ENCODE measurements around the gene UMPS.
"Not testable (repeated sequence)": the region's sequence is repeated elsewhere in the genome, so short reads cannot be mapped to it uniquely, and the experiment has no call there.

Gene UMPS

DNA sequence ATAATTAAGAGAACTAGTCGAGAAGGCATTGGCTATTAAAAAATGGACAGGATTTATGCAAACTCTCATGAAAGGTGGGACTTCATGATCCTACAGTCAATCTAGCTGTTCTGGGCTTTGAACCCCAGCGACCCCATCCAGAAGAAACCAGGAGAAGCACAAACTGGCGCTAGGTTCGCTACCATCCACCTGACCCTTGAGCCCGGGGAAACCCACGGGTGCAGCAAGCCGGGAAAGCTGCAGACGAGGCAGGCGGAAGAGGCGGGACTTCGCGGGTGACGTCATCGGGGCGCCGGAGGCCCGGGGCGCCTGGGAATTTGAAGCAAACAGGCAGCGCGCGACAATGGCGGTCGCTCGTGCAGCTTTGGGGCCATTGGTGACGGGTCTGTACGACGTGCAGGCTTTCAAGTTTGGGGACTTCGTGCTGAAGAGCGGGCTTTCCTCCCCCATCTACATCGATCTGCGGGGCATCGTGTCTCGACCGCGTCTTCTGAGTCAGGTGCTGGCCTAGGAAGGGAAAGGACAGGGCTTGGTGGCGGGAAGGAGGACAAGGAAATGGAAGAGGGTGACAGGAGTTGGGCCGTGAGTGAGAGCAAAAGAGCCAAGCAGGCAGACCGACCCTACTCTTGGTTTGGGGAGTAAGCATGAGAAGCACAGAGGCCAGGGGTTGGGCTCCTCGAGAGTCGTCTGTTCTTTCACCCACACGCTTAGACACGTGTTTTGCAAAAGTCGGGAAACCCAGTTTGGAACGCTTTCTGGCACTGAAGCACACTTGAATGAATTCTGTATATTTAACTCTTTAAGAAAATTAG is at the start of gene UMPS:
UMPS (plus strand) TSS at position 324 of the 812 bp plus-strand sequence; CDS start at position 344, 20 bp downstream.
- DNase-seq = peak; percentile 92

DNA sequence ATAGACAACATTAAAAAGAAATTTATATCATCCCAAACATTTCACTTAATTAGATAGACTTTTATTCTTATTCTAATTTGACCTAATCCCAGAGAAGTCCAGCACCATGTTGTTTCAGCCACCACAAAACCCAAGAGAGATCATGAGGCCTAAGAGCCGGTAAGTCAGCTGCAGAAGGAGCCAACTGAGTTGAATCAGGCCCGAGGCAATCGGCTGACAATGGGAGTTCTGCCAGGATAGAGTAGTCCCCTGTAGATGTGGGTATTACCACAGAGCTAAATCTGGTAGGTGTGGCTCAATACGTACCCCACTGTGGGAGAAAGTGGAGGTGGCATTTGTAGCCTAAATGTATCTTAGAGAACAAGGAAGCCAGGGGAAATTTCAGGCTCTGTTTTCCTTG is 49.7 kb upstream of the UMPS start:
- no peak for DNase-seq

DNA sequence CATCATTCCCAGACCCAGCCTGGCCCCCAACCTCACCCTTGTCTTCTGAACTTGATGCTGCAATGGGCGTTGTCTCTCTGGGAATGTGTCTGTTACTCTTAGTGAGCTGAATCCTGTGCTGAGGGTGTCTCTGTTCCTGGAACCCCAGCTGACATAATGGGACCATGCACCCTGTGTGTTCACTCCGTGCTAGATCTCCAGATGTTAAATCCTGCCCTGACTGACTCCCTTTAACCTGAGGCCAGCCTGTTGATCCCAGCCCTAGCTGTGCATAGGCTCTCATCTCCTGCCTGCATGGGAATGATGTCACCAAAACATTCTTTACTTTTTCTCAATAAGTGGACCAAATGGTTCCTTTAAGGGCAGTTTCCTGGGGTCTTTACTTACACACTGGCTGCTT is 48.0 kb upstream of the UMPS start:
- DNase-seq = no peak

DNA sequence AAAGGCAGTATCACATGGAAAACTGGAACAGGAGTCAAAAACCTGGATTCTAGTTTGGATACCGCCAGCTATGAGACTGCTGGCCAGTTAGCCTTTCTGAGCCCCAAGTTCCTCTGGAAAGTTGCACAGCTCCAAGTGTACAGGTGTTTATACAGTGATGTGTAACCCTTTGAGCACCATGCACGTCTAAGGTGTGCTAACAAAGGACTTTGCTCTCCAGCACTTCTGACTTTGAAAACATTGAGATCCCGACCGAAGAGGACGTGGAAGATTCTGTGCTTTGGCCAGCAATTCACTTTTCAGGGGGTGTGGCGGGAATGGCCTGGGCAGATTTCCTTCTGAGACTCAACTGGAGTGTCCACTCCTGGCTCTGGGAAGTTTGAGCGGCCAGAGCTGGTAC is 45.8 kb upstream of the UMPS start:
- DNase-seq = no peak

DNA sequence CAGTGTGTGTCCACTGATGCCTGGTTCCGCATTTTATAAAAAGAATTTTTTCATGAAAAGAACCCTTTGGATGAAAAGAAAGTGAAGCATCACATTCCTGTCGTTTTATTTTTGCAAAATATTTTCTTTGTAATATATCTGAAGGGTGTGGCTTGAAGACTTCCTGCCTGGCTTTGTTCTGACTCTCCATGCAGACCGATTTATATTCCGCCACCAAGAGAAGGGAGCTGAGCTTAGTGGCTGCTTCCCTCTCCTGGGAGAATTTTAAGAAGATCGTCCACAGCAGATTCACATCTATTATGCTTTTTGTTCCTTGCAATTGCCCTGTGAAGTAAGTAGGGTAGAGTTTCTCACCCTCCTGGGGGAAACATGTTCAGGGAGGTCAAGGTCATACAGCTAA is 45.2 kb upstream of the UMPS start:
- no peak for DNase-seq

DNA sequence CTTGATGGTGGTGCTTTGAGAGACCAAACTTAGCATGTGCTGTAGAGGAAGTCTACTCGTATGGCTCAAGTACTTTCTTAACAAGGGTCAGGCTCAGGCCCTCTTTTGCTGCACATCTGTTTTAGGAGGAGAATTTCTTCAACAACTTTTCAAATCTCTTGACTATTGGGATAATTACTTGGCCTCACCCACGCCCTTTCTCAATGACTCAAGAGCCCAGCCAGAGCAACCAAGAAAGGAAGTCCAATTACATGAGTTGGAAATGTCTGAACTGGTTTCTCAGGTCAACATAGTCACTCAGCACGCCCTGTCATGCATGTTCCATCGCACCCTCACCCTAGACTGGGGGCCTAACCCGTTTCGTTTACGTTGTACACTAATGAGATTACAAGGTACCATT is 44.8 kb upstream of the UMPS start:
- no peak for DNase-seq

DNA sequence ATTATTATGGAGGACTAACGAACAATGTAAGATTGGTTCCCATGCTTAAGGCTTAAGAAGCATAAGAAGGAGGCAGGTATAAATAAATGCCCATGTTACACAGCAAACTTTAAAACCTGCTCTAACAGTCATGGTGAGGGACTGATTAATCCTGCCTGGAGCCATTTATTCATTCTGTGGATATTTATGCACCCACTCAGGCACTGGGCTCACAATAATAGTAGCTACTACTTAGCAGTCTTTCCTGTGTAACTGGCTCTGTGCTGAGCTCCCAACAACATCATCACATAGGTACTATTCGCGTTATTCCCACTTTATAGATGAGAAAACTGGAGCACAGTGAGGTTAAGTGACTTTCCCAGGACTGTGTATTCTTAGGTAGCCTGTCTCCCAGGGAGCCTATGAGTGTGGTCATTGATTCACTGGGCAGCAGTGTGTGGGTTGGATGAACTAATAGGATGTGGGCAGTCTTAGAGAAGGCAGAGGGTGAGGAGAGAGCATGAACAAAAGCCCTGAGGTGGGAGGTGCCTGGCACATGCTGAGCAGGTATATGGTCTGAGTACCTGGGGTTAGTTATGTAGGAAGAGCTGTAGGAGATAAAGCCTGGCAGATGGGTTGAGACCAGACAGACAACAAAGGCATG is 44.1 kb upstream of the UMPS start:
- no peak for DNase-seq

DNA sequence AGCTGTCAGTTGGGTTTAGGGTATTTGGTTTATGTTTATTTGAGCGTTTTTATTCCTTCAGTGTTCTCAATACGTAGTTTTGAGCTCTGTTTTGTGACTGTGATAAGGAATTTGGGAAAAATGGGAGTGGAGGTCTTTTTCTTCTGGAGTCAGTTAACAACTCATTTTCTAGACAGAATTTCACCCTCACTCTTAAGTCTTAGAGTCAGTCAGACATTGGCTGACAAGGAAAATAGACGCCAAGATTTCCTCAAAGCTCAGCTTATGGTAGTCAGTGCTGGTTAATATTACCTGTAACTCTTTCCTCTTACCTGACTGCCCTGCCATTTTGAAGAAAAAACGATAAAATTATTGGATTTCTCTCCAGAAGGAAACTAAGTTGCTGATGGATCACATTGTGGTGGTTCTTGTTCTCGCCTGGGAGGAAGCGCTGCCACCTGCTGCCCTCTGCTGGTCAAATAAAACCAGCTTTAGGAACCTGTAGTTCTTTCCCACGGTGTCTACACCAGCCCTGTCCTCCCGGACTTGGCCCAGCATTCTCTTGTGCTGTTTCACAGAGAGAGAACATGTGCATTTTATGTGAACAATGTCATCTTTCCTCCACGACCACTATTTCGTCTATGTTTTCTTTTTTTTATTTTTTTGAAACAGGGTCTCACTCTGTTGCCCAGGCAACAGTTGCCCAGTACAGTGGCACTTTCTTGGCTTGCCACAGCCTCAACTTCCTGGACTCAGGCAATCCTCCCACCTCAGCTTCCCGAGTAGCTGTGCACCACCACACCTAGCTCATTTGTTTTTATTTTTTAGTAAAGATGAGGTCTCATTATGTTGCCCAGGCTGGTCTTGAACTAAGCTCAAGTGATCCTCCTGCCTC is 41.4 kb upstream of the UMPS start:
- DNase-seq = peak; percentile 68

DNA sequence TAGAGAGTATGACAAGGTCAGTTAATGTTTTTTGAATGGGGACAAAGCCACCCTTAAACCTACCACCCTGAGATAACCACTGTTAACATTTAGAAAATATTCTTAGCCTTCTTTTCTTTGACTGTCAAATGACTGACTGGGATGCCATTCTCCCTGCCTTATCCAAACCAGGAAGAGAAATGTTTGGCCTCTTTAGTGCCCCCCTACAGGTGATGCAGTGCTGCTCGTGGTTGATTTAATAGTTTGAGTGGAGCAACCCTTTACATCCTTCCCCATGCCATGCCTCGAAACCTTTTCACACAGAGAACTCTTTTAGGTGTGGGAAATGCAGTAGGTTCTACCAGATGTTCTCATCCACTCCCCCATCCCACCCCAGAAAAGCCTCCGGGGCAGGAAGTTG is 38.7 kb upstream of the UMPS start:
- DNase-seq = no peak

DNA sequence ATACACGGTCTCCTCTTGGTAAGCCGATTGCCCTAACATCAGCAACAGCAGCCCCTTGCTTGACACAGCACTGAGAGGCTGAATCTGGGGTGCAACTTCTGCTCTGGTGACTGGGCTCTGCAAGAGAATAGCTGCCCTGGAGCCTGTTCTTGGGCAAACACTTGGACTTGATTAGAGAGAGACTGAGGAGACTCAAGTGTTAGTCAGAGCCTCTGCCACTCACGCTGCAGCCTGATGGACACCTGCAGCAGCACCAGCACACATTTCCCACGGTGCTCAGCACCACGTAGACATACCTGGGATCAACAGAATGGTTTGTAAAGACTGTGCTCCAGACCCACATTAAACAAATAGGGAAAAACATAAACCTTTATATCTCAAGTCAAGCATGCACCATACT is 35.8 kb upstream of the UMPS start:
- no peak for DNase-seq

DNA sequence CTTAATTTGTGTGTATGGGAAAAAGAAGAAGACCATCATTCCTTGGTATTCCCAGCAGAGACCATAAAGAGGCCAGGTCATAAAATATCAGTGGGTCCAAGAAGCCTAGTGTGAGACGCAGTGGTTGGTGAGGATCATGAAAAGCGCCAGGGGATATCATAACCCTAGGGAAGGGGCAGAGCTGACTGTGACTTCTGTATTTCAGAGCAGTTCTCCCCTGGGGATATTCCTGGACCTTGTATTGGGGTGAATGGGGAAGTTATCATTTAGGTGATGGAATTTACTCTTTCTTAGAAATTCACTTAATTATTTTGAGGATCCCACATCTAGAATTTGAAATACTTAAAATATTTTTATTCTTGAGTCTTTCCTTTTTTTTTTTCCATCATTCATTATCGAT is 34.9 kb upstream of the UMPS start:
- DNase-seq = no peak

DNA sequence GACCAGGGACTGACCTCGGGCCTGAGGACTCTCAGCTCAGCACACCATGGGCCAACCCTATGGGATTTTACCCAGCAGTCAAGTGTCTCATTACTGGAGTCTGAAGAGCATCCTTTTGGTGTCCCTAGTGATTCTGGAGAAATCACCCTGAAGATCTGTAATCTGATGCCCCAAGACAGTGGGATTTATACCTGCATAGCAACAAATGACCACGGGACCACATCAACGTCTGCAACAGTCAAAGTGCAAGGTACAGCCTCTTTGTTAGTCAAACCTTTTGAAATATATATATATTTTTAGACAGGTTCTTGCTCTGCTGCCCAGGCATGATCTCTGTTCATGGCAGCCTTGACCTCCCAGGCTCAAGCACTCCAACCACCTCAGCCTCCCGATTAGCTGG is 34.2 kb upstream of the UMPS start:
- DNase-seq = no peak

DNA sequence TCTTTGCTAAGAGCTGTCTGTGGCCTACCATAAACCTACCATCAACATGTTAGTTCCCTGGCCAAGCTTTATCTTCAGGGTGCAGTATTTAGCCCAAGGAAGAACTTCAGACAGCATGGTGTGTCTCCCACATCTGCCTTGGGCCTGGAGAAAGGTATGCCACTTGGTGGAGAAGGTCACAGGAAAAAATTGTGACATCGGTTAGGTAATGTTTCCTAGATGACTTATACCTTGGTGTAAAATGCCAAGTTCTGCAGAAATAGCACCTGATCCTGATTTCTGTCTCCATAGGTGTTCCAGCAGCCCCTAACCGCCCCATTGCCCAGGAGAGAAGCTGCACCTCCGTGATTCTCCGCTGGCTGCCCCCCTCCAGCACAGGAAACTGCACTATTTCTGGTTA is 33.0 kb upstream of the UMPS start:
- no peak for DNase-seq

DNA sequence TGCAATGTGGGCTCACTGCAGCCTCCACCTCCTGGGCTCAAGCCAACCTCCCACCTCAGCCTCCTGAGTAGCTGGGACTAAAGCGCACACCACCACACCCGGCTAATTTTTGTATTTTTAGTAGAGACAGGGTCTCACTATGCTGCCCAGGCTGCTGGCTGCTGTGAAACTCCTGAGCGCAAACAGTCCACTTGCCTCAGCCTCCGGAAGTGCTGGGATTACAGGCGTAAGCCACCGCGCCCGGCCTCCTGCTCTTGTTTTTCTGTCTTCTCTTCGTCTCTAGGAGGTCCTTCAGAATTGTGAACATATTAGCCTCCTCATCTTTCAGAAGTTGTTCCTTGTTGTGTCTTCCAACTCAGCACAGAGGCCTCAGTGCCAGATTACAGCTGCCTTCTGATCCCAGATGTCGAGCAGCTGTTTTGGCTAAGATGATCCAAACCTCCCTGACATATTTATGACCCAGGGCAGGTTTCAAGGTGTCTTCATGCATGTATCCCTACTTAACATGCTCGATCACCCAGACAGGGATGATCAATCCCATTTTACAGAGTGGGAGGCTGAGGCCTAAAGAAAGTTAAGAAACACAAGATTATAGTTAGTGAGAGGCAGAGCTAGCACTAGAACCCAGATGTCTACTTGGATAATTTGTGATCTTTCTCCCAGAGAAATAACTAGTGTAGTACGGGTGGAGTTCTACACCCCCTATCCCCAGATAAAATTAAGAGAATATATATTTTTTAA is 32.1 kb upstream of the UMPS start:
- DNase-seq = no peak

DNA sequence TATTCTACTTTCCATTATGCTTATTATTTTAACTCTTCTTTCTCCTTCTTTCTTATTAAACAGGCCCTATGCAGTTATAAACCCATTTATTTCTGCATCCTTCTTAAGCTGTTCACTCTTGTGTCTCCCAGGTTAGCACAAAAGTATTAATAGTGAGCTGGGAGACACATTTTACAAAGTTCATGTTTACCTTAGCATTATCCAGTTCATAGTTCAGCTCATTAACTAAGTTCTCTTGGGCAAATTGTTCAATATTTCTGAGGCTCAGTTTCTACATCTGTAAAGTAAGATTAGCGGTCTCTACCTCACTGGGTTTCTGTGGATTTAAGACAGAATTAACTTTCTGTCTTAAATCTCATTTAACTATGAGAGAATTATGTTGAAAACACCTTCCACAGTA is 31.2 kb upstream of the UMPS start:
- DNase-seq = no peak

DNA sequence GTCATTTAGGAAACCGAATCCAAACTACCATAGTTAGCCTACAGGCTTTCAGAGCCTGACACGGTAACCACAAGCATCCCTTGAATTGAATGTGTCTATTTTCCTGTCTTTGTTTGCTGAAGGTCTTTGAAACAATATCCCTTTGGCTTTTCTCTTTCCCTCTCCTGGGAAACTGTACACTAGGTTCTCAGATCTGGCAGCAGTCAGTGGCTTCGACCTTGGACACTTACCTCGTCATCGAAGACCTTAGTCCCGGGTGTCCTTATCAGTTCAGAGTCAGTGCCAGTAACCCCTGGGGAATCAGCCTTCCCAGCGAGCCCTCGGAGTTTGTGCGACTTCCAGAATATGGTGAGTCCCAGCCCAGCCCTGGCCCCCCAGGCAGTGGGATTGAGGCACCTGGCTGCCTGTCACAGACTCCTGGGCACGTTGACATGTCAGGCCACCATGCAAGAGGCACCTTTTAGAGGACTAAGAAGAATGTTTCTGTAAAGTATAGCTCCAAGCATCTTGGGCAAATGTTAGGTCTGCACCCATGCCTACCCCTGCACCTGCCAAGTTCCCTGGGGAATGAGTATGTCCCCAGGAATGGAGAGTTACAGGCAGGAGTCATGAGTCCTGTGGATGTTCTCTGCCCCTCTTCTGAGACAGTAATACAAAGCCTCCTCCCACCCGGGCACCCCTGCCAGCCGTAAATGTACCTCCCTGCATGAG is 30.4 kb upstream of the UMPS start:
- no peak for DNase-seq

DNA sequence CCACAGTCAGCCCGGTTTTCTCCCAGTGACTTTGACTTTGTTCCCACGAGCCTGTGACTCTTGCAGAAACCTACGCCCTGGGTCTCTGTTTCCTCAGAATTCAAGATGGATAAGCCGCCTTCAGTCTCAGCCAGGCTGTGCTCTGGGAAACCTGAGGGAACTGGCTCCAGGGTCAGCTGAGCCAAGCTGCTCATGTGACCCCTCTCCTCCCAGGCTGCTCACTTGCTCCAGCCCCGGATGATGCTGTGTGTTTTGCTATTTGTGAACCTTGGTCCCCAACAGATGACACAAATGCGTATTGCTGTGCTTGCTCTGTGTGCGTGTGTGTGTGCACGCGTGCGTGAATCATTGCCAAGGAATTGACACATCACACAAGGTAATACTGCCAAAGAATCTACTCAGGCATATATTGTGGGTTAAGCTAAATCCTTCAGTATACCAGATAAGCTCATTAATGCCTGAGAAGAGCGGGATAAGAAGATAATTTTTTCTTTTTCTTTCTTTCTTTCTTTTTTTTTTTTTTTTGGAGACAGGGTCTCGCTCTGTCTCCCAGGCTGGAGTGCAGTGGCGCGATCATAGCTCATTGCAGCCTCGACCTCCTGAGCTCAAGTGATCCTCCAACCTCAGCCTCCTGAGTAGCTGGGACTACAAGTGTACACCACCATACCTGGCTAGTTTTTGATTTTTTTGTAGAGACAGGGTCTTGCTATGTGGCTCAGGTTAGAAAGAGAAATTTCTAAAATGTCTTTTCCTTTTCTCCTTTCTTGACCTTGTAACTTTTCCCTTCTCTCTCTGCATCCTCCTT is 29.2 kb upstream of the UMPS start:
- no peak for DNase-seq

DNA sequence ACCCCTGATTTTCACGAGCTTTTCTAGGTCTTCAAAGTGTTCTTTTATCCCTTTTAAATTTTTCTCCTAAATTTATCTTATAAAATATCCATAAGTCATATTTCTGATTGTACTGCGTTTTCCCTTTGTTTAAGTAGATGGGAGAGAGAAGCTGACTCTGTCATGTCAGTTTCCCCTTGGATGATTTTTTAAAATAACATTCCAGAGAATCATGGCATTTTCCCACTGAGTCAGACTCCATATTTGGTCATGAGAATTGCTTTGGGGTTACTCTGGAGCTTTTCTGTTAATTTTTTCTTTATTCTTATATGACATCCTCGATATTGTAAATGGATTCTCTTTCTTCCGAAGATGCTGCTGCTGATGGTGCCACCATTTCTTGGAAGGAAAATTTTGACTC is 28.6 kb upstream of the UMPS start:
- no peak for DNase-seq

DNA sequence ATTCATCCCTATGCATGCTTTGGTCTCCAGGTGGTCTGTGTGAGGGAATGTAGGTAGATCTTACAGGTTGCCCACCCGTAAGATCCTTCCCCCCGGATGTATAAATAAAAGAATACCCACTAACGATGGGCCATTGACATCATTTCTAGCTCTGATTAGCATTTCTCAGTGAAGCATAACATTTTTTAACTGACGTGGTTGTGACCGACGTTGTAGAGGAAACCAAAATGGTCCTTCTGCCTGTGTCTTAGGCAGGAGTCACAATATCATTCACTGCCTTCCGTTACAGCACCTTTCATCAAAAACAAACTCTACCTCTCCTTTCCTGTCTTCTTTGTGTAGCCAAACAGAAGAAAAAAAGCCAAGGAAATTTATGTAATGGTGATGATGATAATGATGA is 27.3 kb upstream of the UMPS start:
- no peak for DNase-seq

DNA sequence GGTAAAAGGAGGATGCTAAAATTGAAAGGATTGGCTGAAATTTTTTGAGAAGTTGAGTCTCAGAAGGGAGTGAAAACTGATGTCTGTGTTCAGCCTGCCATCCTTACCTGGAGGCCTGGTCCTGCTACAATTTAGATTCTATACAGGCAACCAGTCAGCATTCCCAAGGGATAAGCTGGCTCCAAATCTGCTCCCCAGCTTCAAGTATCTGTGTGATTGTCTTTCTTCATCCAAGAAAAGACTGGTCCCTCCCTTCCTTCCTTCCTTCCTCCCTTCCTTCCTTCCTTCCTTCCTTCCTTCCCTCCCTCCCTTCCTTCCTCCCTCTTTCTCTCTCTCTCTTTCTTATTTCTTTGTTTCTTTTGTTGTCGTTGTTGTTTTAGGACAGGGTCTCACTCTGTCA is 24.7 kb upstream of the UMPS start:
- DNase-seq = no peak

DNA sequence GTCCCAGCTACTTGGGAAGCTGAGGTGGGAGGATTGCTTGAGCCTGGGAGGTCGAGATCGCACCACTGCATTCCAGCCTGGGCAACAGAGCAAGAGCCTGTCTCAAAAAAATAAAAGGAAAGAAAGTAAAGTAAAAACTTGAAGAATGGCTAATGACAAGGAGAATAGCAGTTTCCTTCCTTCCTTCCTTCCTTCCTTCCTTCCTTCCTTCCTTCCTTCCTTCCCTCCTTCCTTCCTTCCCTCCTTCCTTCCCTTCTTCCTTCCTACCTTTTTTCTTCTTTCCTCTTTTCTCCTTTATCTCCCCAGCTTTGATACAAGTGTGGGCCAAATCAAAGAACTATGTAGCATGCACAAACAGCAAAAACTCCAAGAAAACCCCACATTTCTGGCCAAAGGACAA is 23.0 kb upstream of the UMPS start:
- not testable (repeated sequence) for DNase-seq

Data from left hindlimb (tissue), 1 donor.